H1 (cell line): ENCODE measurements around the gene KIF26B. TPM values are rescaled to one million over a fixed set of nuclear protein-coding genes. Genes with fewer than 3 reads are reported as not detected.

Source experiments
- BACH1 ChIP-seq: IDR thresholded peaks from 2 replicates; pipeline ENCODE4 v1.6.1; 2012; ENCODE audit warnings: low read length, improper control_type of control experiment
- CHD2 ChIP-seq: IDR thresholded peaks from 2 replicates; pipeline ENCODE4 v1.6.1; 2012; ENCODE audit warnings: low read length, improper control_type of control experiment
- CTBP2 ChIP-seq: IDR thresholded peaks from 2 replicates; pipeline ENCODE4 v1.7.0; 2011; ENCODE audit warnings: borderline replicate concordance, mild to moderate bottlenecking, moderate library complexity, mixed read lengths, low read length; ENCODE audit not compliant: insufficient read depth, insufficient read length
- EZH2 ChIP-seq: fragments of 200-600 bp; sonication (generic); IDR thresholded peaks from 2 replicates; pipeline ENCODE4 v1.7.1; 2012; ENCODE audit warnings: low read depth, mild to moderate bottlenecking, moderate library complexity, low read length, inconsistent platforms; ENCODE audit not compliant: severe bottlenecking
- GABPA ChIP-seq: IDR thresholded peaks from 2 replicates; pipeline ENCODE4 v1.6.1; 2011; ENCODE audit warnings: mild to moderate bottlenecking, low read length, moderate library complexity, borderline replicate concordance; ENCODE audit not compliant: insufficient read depth
- KDM4A ChIP-seq: IDR thresholded peaks from one replicate; pipeline ENCODE4 v1.7.1; 2012; ENCODE audit warnings: low read depth, mild to moderate bottlenecking, moderate library complexity, low read length, inconsistent platforms; ENCODE audit not compliant: severe bottlenecking
- NANOG ChIP-seq: IDR thresholded peaks from 2 replicates; pipeline ENCODE4 v1.6.1; 2011; ENCODE audit warnings: low read length, low read depth, mild to moderate bottlenecking, inconsistent platforms; ENCODE audit not compliant: insufficient read depth, poor library complexity, severe bottlenecking
- PHF8 ChIP-seq: fragments of 200-600 bp; sonication (generic); conservative IDR thresholded peaks from 2 replicates; pipeline ENCODE4 v1.7.1; 2012; ENCODE audit warnings: low read depth, mild to moderate bottlenecking, inconsistent platforms, low read length, moderate library complexity
- YY1 ChIP-seq: IDR thresholded peaks from 2 replicates; pipeline ENCODE4 v1.6.1; 2011; ENCODE audit warnings: low read depth, mild to moderate bottlenecking, low read length
- polyA plus RNA-seq, 7 experiments: library from polyadenylated mRNA; depleted of rRNA in 3 of 7; stranded (reverse) in 5 of 7; unstranded in 2 of 7; fragments of >200 nt in 5 of 7; fragments of 200-250 nt in 2 of 7; gene quantifications; 1 replicate in 5 of 7; 2 replicates in 1 of 7; 4 replicates in 1 of 7; pipeline versions ENCODE4 v1.2.1 to v1.2.3, GENCODE V29; 2011 to 2013; ENCODE audit warnings: missing spikeins in 2 of 7, mixed read lengths in 2 of 7
- total RNA-seq: library from RNA; stranded (reverse); fragmentation: NEBNext Ultra II Directional; extraction: Animal tissue kit (Norgen Biotek cat#: 25700); gene quantifications from 2 replicates; pipeline ENCODE4 v1.2.1, GENCODE V29; 2021

KIF26B gene
- total and polyA plus RNA-seq, 2 of the 8 experiments (the other 6 are each of a cell fraction or from before 2014, with no cell fraction given), result 0.06 to 0.28 TPM

- TF ChIP-seq GABPA (no peak), EZH2 (no peak), YY1 (no peak), CTBP2 (no peak), PHF8 (no peak), NANOG (no peak), CHD2 (no peak), BACH1 (no peak), KDM4A (no peak)
These were observed 593.9 kb downstream of the KIF26B start (continued) for GRCh38 chr1:245748646-245749045.
